RWPE1 (cell line): ENCODE results near the gene KLHL30.
"Not testable (repeated sequence)": the region's sequence is repeated elsewhere in the genome, so short reads cannot be mapped to it uniquely, and the experiment has no call there.

Source experiments
- CTCF ChIA-PET: fragments of 350-600 bp; sonication (Branson Sonifier 250); formaldehyde crosslinking; extraction: SDS; loops from one replicate; lab custom pipeline; 2021; lab: Yijun Ruan, JAX
- POLR2A ChIA-PET: fragments of 400-600 bp; formaldehyde crosslinking; extraction: SDS; loops from one replicate; lab custom pipeline; 2020; ENCODE audit warnings: antibody characterized with exemption; ENCODE audit not compliant: low non-redundant PET; lab: Yijun Ruan, JAX
- DNase-seq: peaks from one replicate; pipeline ENCODE4 v3.0.0; 2012; ENCODE audit warnings: low spot score
- H3K27ac ChIP-seq: fragments of 450-650 bp; 2 replicates; pipeline ENCODE4 v1.5.1; 2017
- CTCF ChIP-seq: fragments of 450-650 bp; conservative IDR thresholded peaks from 2 replicates; pipeline ENCODE4 v1.5.1; 2017; ENCODE audit warnings: low read depth, mild to moderate bottlenecking

The KLHL30 gene

GRCh38 chr2:238169048-238169707, 30.7 kb downstream of the KLHL30 start:
- H3K27ac ChIP-seq, result peak overlapping the region; percentile 97
- peak; percentile 52 for DNase-seq
- POLR2A ChIA-PET, result no interaction called here
- no peak for TF ChIP-seq CTCF
- CTCF ChIA-PET, result interaction anchor here (0.7 to 0.9 kb wide), 2 partner anchors 10 to 246 kb away, joined by 3 to 4 read pairs; partner anchors contain the start of gene ERFE

GRCh38 chr2:238169708-238170251, 31.3 kb downstream of the KLHL30 start:
- ChIA-PET POLR2A (interaction anchor here (0.6 kb wide), 1 partner anchor 246 kb away, joined by 3 read pairs; no protein-coding TSS in a partner anchor), CTCF (interaction anchor here (0.7 to 0.9 kb wide), 2 partner anchors 11 to 246 kb away, joined by 3 to 4 read pairs; partner anchors contain the start of gene ERFE)
- no peak for TF ChIP-seq CTCF
- peak overlapping the region; percentile 97 for H3K27ac ChIP-seq
- DNase-seq, result peak; percentile 90

- TF ChIP-seq CTCF, result no peak
- no peak for DNase-seq
- peak overlapping the region; percentile 97 for H3K27ac ChIP-seq
- POLR2A ChIA-PET, result interaction anchor here (0.6 kb wide), 1 partner anchor 246 kb away, joined by 3 read pairs; no protein-coding TSS in a partner anchor
- CTCF ChIA-PET, result no interaction called here
These were observed 32.1 kb downstream of the KLHL30 start for GRCh38 chr2:238170386-238171071.

GRCh38 chr2:238171072-238171431, 32.6 kb downstream of the KLHL30 start:
- DNase-seq, POLR2A ChIA-PET, CTCF ChIA-PET: not testable (repeated sequence)
- peak overlapping the region; percentile 97 for H3K27ac ChIP-seq

- no peak for TF ChIP-seq CTCF
- POLR2A ChIA-PET, result no interaction called here
- DNase-seq, result no peak
- CTCF ChIA-PET, result no interaction called here
- H3K27ac ChIP-seq, result peak overlapping the region; percentile 97
These were observed 33.2 kb downstream of the KLHL30 start for GRCh38 chr2:238171575-238172187.

GRCh38 chr2:238172439-238172838, 34.0 kb downstream of the KLHL30 start:
- ChIA-PET POLR2A (no interaction called here), CTCF (no interaction called here)
- TF ChIP-seq CTCF, result no peak
- H3K27ac ChIP-seq, result peak overlapping the region; percentile 97
- DNase-seq, result no peak
